HG02759 (cell line): Measurements from ENCODE around the gene PIP5K1B.

Experiments
- ATAC-seq: cut with Tn5 transposase; IDR thresholded peaks from one replicate; pipeline ENCODE4 v1.9.1; 2021; ENCODE audit warnings: mild to moderate bottlenecking, moderate library complexity; ENCODE audit not compliant: unreplicated experiment

The PIP5K1B gene

DNA sequence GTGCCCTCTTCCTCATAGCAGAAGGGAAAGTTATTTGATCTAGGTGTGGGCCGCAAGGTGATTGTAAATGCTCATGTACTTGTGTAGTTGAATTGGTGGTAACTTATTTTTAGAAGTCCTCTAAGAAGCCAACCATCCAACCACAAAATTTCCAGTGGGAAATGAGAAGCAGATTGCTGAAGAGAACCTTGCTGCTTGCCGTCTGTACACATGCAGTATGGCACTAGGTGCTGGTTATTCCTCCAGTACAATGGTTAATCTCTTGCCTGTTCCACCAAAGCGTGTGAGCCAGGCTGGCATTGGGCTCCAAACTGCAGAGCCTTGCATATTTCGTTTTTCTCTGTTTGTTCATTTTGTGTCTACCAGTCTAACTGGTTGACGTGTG, 28.0 kb downstream of the PIP5K1B start:
- ATAC-seq, result no peak

DNA sequence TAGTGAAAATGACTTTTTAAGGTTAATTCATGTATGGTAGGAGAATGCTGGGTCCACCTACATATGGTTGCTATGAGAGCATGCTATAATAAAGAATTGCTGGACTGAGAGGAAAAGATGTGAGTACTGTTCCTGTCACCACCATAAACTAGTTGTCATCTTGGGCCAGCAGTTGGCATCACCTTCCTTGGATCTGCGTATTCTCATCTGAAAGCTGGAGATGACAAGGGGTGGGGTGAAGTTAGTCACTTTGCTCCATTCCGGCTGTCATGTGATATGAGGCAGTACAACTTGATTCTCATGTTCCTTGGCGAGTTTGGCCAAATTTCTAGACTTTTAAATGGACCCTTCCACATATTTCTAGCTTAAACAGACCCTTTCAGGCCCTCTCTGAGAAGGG, 33.3 kb downstream of the PIP5K1B start:
- no peak for ATAC-seq

DNA sequence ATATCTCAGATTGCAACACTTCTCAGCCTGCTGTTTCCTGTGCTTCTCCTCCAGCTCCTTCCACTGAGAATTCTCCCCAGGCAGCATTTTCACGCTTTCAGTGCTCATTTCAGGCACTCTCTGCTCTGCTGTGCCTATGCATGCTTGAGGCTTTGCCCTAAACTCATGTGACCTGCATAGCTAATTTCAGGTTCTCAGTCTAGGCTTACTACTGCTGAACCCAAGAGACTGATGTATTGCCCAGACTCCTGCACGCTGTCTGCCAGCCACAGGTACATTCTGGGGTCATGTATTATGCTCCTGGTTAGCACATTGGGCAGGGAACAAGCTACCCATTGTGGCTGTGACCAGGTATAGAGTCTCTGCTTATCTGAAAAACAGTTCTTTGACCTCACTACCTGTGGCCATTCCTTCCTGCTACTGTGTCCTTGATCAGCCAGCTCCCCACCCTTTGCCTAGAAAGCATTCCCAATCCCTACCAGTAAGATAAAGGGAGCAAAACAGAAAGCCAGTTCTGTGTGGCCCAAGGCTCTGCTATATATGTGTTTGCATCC, 34.7 kb downstream of the PIP5K1B start:
- ATAC-seq, result no peak

DNA sequence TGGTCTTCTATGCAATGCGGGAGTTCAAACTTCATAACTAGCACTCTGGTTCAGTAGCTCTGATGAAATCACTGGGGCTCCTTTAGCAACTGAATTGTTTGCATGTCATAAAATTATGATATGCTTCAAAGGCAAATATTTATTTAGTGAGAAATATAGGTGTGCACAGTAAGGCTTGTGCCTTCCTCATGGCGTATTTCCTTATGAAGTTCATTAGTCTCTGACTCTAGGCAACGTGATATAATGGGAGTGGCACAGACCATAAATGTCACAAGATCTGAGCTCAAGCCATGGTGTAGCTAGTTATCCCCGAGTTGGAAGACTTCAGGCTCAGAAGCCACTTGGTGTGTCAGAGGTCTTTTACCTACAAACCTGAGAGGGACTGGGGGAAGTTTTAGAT, 35.5 kb downstream of the PIP5K1B start:
- ATAC-seq, result no peak

DNA sequence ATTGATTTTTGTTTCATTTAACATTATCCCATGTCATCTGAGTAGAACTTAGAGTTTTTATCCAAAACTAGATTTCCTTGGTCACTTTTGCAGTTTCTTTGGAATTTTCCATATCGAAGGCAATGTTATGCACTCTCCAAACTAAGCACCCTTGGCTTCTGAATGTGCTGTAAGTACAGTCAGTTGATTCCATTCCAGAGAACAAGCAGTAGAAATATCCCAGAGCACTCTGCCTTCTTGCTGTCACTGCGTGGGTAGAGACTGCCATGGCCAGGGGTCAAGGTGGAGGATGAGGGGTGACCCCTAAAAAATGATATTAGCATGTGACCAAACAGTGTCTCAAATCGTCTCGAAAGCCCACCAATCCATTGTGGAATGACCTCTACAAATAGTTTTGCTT, 36.2 kb downstream of the PIP5K1B start:
- ATAC-seq, result no peak

DNA sequence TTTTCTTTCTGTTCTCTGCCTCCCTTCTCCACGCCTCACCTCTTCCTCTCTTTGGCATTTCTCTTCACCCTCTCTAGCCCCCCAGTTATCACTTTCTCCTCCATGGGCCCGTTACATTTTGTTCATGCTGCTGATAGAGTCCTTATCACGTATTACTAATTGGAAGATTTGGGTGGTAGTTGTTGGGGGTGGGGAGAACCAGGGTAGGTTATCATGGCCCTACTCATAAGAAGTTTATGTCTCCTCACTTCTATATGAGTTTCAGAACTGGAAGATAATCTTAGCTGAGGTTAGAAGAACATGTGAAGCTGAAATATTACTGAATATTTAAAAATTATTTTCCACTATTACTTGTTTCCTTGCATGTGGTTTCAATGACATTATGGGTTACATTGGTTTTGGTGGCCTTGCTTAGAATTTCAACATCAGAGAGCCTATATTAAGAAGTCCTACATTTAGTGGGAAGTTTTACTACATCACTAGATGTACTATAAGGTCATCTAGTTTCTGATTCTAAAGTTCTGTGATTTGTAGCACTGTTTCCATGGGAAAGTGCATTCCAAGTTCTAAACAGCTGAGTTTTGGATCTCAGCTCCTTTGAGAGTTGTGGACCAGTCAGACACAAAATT, 36.8 kb downstream of the PIP5K1B start:
- no peak for ATAC-seq

DNA sequence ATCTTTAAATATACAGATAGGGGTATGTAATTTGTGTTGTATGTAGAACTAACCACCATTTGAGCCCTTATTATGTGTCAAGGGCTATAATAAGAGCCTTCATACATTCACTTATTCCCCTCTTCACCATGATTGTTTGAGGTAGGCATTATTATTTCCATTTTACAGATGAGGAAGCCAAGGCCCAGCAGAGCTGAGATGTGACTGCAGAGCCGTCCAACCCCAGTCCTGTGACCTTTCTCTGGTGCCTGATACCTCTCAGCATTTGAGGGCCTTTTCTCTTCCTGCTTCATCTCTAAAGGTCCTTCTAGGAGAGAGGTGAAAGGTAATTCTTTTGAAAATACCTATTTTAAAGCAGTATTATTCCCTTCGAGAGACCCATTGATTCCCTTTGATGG, 37.3 kb downstream of the PIP5K1B start:
- no peak for ATAC-seq

DNA sequence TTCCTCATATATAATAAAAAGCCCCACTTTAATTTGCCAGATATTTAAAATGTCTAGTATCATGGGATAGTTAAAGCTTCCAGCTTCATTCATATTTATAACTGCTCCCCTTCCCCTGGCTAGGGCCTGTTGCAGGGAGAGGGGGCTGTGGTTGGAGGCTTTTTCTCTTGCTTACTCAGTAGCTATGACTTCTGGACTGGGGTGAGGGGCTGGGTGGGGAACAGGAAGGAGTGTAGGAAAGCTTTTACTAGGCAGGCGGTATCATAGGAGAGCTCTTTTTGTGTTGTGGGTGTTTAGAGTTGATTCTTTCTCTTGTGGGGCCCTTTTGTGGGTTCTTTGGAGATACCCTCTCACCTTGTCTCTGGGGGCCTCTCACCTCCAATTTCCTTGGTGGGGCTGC, 39.4 kb downstream of the PIP5K1B start:
- ATAC-seq, result no peak

DNA sequence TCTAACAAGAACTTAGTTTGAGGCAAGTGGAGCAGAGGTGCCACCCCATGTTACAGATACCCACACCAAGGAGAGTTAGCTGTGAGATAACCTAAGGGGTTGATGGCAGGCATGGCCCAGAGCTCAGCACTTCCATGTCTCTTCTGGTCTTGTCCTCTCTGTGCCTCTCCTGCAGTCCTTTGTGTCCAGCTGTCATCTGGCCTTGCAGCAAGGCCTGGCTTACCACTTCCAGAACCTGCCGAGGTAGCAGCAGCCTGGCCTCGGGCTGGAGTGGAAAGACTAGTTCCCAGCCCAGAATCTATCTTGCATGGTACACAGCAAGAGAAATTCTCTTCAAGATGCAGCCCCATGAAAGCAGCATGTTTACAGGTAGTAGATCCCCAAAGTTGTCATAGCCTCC, 41.5 kb downstream of the PIP5K1B start:
- no peak for ATAC-seq

DNA sequence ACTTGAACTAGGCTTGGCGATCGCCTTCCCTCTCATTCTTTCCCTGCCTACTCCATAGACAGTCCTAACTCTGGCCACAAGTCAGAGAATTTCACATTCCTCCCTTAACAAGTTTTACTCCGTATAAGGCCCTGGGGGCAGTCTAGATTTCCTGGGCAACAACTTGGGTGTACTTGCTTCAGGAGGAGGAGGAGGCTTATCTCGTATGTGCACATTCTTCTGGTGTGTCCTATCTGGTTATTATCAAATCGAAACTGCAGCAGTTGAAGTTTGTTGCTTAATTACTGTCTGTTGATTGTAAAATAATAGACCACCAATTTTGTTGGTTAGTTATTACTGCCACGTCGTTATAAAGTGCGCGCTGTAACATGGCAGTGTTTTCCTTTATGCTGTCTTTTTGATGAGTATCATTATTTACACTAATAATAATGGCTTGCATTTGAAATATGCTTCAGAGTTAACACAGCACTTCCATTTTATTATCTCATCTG, 42.0 kb downstream of the PIP5K1B start:
- ATAC-seq, result no peak

DNA sequence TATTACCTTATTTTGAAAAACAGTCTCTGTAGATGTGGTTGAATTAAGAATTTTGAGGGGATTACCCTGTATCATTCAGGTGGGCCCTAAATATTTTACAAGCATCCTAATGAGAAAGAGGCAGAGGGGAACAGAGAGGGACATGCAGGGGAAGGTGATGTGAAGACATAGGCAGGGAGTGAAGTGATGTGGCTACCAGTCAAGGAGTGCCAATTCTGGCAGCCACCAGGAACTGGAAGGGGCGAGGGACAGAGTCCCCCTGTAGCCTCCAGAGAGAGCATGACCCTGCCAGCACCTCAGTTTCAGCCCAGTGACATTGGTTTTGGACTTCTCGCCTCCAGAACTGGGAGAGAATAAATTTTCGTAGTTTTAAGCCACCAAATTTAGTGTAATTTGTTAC, 44.1 kb downstream of the PIP5K1B start:
- no peak for ATAC-seq

DNA sequence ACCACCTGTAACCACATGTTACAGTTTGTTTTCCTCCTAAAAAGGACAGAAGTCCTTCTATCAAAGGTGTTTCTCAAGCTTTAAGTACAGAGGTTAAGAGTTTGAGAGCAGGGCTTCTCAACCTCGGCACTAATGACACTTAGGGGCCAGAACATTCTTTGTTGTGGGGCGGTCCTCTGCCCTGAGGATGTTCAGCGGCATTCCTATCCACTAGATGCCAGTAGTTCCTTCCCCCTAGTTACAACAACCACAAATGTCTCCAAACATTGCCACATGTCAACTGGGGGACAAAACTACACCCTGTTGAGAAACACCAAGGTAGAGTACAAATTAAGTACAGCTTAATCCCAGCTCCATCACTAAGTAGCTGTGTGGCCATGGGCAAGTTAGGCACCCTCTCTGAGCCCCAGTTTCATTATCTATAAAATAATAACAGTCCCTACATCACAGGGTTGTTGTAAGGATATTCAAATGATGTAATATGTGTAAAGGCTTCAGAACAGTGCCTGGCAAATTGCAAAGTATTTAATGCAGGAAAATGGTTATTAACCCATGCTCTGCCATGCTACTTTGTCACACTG, 44.6 kb downstream of the PIP5K1B start:
- ATAC-seq, result no peak

DNA sequence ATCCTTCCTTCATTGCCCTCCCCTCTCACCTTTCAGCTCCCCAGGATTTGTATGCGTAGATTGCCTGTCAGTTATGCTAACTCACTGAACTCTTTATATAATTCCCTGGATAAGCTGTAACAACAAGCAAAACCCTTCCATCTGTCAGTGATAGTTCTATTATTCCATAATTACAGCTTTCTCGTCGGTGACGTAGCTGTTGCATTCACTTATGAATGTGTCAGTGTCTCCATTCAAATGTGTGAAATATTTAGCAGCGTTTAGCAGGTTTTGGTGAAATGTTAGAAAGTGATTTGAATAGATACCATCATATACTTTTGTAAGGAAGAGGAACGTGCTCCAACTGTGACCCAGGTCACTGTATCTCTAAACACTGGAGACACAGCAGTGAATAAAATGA, 45.2 kb downstream of the PIP5K1B start:
- no peak for ATAC-seq

DNA sequence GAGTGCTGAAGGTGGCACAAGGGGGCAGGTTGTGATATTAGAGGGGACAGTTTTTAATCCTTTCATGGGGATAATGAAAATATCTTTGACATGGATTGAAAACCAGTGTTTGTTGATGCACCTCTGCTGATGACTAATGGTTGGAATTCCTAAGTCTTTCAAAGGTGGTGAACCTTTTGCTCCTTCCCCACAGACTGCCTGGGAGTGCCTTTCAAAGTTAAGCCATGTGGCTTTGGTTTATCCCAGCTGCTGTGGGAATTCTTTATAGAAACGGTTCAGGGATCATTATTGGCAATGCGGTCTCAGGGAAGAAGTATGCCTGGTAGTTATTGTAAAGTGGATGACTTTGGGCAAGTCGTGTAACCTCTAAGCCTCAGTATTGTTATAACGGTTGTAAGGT, 45.7 kb downstream of the PIP5K1B start:
- no peak for ATAC-seq

DNA sequence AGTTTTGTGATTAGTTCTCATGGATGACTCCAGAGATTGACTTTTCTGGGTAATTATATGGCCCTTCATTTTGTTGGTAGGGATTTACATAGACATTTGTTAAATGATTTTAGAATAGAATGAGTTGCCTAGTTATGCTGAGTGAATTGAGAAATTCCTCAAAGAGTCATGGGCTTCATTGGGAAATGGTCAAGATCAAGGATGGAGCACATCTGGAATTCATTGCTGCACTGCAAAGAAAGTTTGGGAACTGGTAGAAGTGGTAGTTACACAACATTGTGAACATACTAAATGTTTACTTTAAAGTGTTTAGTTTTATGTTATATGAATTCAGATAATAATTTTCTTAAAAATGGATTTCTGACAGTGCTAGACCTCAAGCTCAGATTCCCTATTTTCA, 46.5 kb downstream of the PIP5K1B start:
- ATAC-seq, result no peak

DNA sequence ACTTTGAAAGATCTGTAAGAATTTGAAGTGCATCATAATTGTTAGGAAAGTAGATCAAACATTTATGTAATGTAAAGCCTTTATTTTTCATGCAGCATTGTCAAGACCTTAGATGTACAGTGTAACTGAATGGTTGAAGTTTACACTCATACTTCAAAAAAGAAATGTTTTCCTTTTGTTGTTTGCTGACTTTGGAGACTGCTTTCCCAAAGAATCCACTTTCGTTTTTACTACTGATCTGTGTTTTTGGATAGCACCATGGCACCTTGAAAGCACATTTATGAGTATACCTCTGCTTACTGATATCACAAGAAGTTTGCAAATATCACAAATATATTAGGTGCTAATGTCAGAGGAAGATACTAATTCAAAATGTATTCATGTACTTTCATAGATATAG, 50.0 kb downstream of the PIP5K1B start:
- ATAC-seq, result no peak

DNA sequence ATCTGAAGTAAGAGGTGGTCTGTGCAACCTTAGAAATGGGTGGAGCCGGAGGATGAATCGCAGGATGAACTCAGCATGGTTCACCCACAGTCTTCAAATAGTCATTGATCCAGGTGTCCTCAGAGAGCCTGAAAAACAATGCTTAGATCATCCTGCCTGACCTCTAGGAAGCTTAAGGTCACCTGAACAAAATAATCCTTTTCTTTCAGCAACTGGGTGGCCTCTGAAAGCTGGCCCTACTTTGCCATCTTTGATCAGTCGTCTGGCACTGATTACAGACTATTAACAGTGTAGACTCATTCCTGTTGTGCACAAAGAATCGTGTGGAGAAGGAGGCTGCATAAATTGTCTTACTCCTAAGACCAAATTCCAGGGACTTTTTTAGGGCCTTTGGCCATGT, 50.7 kb downstream of the PIP5K1B start:
- ATAC-seq, result no peak

DNA sequence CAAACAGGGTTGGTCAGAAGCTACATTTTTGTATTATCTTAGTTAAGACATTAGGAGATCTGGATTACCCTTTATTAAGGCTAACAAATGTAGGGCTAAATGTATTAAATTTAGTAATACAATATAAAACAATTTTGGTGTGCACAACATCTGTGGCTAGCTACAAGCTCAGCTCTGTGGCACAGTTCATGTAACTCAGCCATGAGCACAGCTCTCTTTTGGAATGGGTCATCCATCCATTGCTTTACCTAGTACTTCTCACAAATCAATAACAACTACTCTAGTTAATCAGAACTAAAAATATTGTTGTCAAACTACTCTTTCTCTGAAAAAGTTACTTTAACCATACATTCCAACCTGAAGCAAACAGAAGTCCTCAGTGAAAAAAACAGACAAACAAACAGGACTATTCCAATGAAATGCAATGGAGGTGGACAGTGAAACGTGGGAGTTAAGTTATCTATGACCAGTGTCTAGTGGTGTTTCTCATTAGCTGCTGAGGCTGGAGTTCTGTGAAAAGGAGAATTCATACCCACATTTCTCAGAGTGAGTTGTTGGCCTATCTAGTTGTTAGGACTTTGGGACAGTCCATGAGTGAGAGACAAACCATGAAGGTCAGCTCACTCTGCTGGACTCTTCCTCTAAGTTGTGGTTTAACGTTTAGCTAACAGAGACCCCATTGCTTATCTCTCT, 55.1 kb downstream of the PIP5K1B start:
- no peak for ATAC-seq

DNA sequence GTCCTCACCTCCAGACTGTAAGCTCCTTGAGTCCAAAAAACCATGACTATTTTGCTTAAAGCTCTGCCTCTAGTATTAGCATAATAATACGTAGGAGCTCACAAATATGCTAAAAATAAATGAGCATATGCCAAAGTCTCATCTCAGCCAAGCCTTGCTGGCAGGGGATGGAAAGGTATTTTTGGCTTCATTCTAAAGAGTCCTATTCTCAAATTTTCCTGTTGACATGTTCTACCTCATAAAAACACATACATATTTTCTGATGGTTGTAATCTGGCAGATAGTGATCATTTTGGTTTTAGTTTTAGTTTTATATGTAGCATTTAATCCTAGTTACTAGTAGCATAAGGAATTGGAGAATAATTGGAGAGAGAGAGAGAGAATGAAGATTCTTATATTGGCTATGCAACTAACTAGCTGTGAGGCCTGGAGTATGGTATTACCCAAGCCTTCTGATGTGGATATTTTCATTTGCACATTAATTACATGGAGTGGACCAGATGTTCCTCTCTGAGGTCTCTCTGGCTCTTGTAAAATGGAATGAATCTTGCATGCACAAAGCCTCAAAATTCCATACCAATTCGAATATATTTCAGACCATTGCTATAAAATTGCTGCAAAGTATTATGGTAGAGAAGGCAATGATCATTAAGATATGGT, 55.8 kb downstream of the PIP5K1B start:
- ATAC-seq, result no peak

DNA sequence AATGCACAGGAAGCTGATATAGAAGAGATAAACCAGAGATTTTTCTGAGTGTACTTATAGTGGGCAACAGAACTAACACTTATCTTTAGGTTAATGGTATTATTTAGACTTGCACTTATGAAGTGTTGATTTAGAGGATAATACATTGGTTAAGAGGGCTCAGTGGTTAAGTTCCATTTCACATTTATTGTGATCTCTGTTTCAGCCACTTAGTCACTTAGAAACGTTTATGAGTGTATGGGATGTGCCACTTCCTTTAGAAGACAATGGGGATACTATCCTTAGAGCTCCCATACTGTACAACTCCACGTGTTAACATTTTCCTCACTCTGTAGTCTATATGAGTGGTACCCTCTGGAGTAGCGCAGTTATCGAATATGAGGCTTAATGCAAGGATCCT, 57.5 kb downstream of the PIP5K1B start:
- no peak for ATAC-seq

DNA sequence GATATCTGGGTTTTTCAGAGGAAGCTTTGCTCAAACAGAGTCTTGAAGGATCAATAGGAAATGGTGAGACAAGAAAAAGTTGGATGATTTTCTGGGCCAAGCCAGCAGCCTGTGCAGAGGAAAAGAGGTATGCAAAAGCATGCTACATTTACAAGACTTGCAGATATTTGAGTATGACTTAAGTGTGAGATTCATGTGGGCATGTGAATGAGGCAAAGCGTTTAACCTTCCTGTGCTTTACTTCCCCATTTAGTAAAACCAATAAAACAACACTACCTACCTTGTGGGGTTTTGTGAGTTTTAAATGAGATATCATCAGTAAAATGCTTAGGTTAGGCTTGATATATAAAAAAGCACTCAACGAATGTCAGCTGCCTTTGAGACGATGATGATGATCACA, 58.1 kb downstream of the PIP5K1B start:
- ATAC-seq, result no peak

DNA sequence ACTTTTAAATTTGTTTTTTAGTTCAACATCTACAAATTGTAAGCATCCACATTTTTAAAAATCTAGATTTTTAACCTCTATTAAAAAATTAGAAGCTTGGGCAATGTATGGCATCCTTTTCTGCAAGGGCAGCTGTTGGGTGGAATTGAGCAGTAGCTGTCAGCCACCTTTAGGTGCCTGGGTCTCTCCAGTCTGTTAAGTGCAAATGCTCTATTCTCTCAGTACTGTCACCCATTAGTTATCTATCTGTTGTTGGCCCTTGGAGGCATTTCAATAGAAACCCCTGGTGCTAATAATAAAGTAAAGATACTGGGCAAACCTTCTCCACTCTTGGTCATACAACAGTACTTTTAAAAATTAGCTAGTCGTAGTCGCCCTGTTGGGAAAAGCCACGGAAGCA, 63.6 kb downstream of the PIP5K1B start:
- no peak for ATAC-seq
